G401.6 (cell line): ENCODE measurements around the gene CHRNB2.

ENCODE experiments used
- FAIRE-seq: peaks from 2 replicates; lab custom pipeline; 2012; peaks lifted over from hg19 to GRCh38; lab: Jason Lieb, UNC

The CHRNB2 gene

DNA sequence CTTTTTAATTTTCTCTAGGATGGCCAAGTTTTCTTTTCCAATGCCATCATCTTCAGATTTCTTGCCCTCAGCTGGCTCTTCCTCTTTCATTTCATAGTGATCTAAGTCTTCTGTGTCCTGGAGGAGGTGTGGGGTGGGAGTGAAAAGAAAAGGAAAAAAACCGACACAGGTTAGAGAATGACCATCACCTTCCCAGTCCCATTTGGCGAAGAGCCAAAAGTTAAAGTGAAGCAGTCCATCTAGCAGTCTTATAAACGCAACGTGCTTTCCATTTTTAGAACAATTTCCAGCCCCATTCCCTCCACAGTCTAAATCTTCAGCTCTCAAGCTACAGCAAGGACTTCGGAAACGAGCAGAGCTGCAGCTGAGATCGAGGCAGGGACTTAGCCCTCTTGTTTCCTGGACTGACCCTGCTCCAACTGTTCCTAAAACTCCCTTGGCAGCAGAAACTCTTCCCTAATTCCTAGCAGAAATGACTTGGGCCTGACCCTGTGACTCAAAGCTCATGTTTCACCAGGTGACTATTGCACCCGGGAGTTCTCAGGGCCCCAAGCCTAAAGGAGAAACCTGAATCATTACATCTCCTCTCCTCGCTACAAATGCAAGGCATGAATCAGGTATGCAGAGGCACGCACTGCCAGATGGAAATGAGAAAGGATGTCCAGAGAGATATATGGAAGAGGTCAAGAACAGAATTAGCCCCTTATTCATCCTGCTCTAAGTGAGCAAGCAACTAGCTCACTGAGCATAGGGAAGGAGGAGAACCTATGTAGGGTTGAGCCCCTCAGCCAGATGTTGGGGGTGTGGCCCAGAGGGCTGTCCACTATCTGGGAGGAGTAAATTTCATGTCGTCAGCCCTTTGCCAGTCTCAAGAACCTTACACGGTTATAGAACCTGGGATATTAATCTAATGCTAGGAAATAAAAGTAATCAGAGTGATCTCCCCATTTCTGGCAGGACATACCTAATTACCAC lies 14.2 kb upstream of the CHRNB2 start:
- FAIRE-seq: no peak

DNA sequence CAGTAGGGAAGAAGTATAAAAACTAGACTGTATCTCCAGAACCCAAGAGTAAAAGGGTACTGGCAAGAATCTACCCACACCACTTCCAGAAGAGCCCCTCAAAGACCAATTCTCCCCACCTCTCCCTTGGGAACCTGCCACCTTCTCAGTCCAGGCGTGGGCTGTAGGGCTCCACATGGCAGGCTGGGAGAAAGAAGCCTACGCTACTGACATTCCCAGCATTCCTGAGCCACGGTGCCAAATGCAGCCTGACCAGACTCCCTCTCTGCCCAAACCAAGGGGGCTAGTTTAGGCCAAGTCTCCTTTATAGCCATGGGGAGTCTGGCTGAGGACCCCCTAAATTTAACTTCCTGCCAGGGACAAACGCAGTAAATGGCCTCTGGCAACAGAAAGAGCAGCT lies 11.2 kb upstream of the CHRNB2 start:
- FAIRE-seq: no peak

- FAIRE-seq: no peak
Observed at GRCh38 chr1:154557248-154557938, 10.2 kb upstream of the CHRNB2 start.

DNA sequence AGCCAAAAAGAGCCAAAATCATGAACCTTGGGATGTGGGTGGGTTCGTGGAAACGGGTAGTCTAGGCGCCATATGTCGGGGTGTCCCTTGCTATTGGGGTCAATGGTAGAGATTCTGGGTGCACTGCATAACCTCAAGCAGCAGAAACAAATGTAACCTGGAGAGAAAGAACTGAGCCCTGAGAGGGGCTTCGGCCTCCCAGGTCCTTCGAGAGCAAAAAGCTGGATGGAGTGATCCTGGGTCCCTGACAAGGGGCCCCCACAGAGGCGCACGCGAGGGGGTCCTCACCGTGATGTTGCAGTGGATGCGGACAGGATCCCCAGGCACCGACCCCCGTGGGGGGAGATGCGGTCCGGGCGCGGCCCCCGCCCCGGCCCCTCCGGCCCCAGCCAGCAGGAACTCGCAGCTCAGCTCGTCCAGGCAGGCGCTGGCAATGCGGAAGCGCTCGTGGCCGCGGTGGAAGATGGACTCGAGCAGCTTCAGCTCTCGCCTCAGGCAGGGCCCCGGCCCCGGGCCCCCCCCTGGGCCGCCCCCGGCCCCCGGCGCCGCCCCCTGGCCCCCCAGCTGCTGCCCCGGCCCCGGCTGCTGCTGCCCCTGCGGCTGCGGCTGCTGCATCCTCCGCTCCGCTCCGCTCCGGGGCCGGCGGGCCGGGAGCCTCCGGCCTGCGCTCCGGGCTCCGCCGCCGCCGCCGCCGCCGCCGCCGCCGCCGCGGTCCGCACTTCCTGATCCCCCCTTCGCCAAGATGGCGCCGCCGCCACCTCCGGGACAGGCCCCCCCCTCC lies 9.4 kb upstream of the CHRNB2 start, which contains the start of gene UBE2Q1:
UBE2Q1 (minus strand) TSS at position 724 of the 781 bp plus-strand sequence; CDS start at position 615, 109 bp downstream.
- FAIRE-seq: no peak

- FAIRE-seq: peak; percentile 91
Observed at GRCh38 chr1:154558720-154559465, 8.7 kb upstream of the CHRNB2 start.

DNA sequence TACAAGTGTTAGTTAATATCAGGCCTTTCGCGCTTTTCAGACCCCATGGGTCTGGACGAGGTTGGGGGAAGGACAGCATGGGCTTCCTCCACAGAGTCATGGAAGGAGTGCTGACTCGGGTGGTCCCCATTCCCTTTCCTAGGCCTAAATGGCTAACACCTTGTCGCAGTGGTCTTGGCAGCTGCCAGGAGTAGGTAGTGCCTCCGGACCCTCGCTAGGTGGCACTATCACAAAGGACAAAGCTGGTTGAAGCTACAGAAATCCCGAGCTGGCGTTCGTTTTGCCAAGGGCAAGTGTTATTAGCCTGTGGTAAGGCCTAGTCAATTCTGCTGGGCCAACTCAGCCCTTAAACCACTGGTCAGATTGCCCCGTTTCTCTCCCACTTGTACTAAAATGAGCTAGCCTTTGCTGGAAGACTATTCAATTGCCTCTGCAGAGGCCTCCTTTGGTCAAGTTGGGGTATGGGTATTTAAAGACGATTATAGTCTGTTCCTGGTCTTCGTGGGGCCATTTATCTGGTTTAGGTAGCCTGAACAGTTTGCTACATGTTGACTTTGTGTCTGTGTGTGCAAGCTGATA lies 8.0 kb upstream of the CHRNB2 start:
- FAIRE-seq: peak; percentile 82

- FAIRE-seq: no peak
Observed at GRCh38 chr1:154565876-154566275, 1.7 kb upstream of the CHRNB2 start.

DNA sequence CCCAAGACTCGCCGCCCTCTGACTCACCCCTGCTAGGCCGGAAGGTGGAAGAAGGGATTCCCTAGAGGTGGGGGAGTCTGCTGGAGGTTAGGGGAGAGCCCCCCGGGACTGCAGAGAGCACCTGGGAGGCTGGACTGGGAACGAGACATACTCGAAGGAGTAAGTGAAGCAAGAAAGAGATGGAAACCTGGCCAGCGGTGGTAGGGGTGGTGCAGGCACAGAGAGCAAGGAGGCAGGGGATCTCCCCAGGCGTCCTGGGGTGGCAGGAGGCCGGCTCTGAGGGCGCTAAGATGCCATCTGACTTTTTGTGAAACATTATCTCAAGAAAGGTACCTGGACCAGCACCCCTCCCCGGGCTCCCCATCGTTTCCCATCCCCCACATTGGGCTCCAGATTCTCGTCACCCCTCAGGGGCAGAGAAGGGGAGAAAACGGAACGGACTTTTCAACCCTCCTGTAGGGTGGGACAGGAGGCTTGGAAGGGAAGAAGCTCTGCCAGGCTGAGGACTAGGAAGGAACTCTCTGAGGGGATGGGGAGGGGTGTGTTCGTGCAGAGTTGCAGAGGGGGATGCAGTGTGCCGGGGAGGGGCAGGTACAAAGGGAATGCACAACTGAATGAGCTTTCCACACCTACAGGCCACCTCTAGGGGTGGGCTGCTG lies 708 bp downstream of the CHRNB2 start:
- FAIRE-seq: no peak

DNA sequence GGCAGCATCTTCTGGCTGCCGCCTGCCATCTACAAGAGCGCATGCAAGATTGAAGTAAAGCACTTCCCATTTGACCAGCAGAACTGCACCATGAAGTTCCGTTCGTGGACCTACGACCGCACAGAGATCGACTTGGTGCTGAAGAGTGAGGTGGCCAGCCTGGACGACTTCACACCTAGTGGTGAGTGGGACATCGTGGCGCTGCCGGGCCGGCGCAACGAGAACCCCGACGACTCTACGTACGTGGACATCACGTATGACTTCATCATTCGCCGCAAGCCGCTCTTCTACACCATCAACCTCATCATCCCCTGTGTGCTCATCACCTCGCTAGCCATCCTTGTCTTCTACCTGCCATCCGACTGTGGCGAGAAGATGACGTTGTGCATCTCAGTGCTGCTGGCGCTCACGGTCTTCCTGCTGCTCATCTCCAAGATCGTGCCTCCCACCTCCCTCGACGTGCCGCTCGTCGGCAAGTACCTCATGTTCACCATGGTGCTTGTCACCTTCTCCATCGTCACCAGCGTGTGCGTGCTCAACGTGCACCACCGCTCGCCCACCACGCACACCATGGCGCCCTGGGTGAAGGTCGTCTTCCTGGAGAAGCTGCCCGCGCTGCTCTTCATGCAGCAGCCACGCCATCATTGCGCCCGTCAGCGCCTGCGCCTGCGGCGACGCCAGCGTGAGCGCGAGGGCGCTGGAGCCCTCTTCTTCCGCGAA lies 3.8 kb downstream of the CHRNB2 start:
- FAIRE-seq: no peak

DNA sequence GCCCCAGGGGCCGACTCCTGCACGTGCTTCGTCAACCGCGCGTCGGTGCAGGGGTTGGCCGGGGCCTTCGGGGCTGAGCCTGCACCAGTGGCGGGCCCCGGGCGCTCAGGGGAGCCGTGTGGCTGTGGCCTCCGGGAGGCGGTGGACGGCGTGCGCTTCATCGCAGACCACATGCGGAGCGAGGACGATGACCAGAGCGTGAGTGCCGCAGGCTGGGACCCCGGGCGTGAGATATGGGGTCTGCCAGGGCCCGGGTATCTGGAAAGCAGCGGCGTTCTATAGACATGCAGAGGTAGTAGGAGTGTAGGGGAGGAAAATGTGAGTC lies 4.3 kb downstream of the CHRNB2 start:
- FAIRE-seq: no peak

DNA sequence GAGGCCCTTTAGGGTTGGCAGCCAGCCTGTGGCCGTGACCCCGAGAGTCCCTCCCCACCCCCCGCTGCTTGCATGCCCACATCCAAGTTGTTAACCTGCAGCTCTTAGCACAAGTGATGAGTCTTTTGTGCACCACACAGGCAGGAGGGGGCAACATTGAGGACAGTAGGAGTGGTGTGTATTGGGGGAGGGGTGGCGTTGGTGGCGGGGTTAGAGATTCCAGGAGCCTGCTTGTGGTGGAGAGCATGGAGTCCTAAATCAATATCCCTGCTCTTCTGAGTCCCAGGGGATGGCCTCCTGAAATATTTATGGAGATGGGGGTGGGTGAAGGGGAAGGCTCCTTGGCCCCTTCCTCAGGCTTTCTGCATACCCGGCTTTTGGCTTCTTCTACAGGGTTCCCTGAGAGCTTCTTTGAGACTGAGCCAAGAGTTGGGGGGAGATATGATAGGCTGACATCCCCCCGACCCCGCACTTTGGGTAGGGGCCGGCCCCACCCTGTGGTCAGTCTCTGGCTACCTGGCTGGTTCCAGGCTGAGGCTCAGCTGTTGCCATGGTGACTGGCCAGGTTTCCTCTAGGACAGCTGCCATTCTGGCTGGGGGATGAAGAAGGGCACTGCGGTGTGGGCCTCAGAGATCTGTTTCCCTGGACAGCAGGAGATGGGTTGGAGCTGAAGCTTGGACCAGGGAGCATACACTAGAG lies 5.0 kb downstream of the CHRNB2 start:
- FAIRE-seq: no peak

GRCh38 chr1:154573168-154573510 lies 5.6 kb downstream of the CHRNB2 start:
- FAIRE-seq: no peak

DNA sequence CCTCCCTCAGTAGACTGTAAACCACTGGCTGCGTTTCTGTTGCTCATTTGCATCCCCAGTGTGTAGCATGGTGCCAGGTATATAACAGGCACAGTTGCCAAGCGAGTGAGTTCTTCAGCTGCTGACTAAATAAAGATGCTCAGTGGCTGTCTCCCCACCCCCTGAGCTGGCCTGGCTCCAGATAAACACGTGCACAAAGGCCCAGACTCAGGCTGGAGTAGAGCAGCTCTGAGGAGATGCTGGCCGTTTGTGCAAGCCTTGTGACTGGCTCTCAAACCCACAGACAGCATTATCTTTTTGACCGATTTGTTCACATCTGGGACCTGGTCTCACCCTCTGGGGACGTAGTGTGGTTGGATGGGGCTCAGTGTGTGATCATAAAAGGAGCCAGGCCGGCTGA lies 7.1 kb downstream of the CHRNB2 start:
- FAIRE-seq: no peak

DNA sequence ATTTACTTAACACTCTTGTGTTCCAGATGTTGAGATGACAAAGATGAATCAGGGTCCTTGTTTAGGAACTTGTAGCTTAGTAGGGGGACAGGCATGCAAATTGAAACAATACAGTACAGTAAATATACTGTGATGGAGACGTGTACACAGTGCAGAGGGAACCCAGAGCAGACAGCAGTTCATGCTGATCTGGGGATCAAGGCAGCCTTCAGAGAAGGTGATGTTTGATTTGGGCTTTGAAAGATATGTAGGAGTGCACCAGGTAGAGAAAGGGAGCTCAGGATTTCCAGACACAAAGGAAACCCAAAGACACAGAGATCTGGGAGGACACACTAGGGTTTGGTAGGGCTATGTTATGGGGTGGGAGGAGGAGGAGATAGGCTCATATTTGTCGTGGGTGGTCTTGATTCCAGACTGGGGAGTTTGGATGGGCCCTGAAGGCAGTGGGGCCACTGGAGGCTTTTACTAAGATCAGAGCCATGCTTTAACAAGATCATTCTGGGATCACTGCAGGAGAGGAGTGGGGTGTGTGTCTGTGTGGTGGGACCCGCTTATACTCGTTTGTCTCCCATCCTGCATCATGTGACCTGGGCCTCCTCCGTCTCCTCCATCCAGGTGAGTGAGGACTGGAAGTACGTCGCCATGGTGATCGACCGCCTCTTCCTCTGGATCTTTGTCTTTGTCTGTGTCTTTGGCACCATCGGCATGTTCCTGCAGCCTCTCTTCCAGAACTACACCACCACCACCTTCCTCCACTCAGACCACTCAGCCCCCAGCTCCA lies 7.8 kb downstream of the CHRNB2 start:
- no peak for FAIRE-seq

- FAIRE-seq: no peak
Observed at GRCh38 chr1:154575951-154576566, 8.5 kb downstream of the CHRNB2 start.

DNA sequence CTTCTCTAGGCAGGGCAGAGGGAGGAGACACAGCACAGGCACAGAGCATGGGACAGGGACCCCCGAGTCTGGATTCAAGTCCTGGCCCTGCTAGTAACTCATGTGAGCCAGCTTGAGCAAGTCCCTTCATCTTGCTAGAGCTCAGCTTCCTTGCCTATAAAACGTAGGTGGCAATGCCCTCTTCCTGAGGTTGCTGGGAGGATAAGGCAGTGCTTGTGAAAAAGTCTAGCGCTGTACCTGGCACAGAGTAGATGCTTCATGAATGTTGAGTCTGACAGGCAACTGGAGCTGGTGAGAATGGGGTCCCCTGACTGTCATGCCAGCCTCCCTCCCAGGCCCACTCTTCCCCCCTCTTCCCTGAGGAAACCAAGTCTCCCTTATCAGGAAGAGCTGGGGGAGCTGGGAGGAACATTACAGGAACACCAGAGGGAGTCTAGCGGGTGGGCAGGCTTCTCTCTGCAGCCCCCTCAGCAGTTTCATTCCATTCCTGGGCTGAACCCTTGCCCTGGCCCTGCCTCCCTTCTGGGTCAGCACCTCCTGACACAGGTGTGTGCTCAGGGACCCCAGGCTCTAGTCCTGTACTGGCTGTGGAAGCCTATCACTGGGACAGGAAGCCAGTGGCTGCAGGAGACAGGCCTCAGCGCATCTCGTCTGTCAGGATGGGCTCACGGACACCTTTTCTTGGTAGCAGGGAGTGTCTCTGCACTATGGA lies 9.9 kb downstream of the CHRNB2 start:
- no peak for FAIRE-seq

- no peak for FAIRE-seq
Observed at GRCh38 chr1:154578058-154578418, 10.5 kb downstream of the CHRNB2 start.

DNA sequence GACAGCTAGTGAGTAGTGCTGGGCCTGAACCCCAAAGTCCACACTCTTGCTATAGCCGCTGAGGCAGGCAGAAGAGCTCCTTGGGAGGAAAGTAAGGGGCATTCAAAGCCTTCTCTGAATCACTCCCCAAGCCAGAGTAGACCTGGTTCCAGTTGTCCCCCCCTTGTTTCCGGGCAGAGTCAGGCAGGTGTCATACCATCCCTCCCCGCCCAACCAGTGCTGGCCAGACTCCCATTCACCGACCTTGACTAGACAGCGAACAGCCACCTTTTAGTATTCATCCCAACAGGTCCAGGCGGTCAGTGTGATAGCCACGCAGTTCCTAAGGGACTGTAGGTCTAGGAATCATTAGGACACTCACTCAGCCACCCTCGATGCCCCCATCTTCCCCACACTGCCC lies 11.8 kb downstream of the CHRNB2 start:
- no peak for FAIRE-seq
